ENCODE measurements around the gene MOB3A.
"Not testable (repeated sequence)": the region's sequence is repeated elsewhere in the genome, so short reads cannot be mapped to it uniquely, and the experiment has no call there.

DNA sequence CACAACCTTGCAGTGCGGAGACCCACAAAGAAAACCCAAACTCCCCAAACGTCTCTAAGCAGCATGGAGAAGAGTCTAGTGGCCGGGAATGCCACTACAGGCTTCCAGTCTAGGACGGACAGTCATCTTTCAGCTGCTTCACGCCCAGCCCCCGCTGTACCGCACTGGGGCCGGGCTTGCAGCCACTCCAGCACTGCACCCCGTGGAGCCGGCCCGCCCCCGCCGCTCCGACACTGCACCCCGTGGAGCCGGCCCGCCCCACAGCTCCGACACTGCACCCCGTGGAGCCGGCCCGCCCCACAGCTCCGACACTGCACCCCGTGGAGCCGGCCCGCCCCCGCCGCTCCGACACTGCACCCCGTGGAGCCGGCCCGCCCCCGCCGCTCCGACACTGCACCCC lies 32.1 kb upstream of the MOB3A start:
- not testable (repeated sequence) for TF ChIP-seq UBTF (IDR thresholded peaks at IDR 0.05; ENCODE audit: borderline replicate concordance in 1 of 2, low read depth in 2 of 2, low read length in 2 of 2); PCBP1 (IDR thresholded peaks at IDR 0.05; ENCODE audit: low read depth, low read length, poor library complexity, severe bottlenecking); U2AF1 (optimal IDR thresholded peaks at IDR 0.05; ENCODE audit: low read depth, low read length); PHF8 (IDR thresholded peaks at IDR 0.05; ENCODE audit: borderline replicate concordance, low read length); BHLHE40 (IDR thresholded peaks at IDR 0.05; ENCODE audit: low read length); RAD21 (CRISPR knock-in tag; conservative IDR thresholded peaks at IDR 0.05 in 1 of 2, IDR thresholded peaks at IDR 0.05 in 1 of 2)
- TF ChIP-seq, protein P1, sequence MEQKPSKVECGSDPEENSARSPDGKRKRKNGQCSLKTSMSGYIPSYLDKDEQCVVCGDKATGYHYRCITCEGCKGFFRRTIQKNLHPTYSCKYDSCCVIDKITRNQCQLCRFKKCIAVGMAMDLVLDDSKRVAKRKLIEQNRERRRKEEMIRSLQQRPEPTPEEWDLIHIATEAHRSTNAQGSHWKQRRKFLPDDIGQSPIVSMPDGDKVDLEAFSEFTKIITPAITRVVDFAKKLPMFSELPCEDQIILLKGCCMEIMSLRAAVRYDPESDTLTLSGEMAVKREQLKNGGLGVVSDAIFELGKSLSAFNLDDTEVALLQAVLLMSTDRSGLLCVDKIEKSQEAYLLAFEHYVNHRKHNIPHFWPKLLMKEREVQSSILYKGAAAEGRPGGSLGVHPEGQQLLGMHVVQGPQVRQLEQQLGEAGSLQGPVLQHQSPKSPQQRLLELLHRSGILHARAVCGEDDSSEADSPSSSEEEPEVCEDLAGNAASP (IDR thresholded peaks at IDR 0.05), result not testable (repeated sequence)

Measured in K562 (cell line).